Neuronal stem cell (in vitro differentiated cells): ENCODE measurements around the gene ZNF627.

Experiments used
- DNase-seq: peaks from one replicate; pipeline ENCODE4 v3.0.0-alpha.2; 2013; ENCODE audit warnings: low spot score
- H2AFZ ChIP-seq: one replicate; pipeline ENCODE4 v1.6.1; 2013; ENCODE audit warnings: mild to moderate bottlenecking, low read length, inconsistent platforms
- H2AK5ac ChIP-seq: 2 replicates; pipeline ENCODE4 v1.6.1; 2013; ENCODE audit warnings: low read depth, mild to moderate bottlenecking, inconsistent platforms, low read length, moderate library complexity, mixed read lengths
- H2BK120ac ChIP-seq: 2 replicates; pipeline ENCODE4 v1.6.1; 2013; ENCODE audit warnings: low read depth, mild to moderate bottlenecking, inconsistent platforms, low read length, moderate library complexity, mixed read lengths
- H2BK12ac ChIP-seq: one replicate; pipeline ENCODE4 v1.6.1; 2013; ENCODE audit warnings: low read length, inconsistent platforms
- H2BK15ac ChIP-seq: 2 replicates; pipeline ENCODE4 v1.6.1; 2013; ENCODE audit warnings: mild to moderate bottlenecking, low read length, inconsistent platforms, mixed read lengths
- H2BK5ac ChIP-seq: one replicate; pipeline ENCODE4 v1.6.1; 2013; ENCODE audit warnings: inconsistent platforms, mild to moderate bottlenecking, low read length, moderate library complexity
- H3K14ac ChIP-seq: one replicate; pipeline ENCODE4 v1.6.1; 2013; ENCODE audit warnings: low read length, inconsistent platforms
- H3K18ac ChIP-seq: 2 replicates; pipeline ENCODE4 v1.6.1; 2013; ENCODE audit warnings: low read length, inconsistent platforms
- H3K23ac ChIP-seq: 2 replicates; pipeline ENCODE4 v1.6.1; 2013; ENCODE audit warnings: low read depth, mild to moderate bottlenecking, mixed read lengths, low read length, inconsistent platforms; ENCODE audit not compliant: poor library complexity
- H3K27ac ChIP-seq: replicated peaks from 3 replicates; pipeline ENCODE4 v1.5.1; 2013; ENCODE audit warnings: low read length, inconsistent platforms
- H3K27me3 ChIP-seq, 3 experiments: 2 replicates each; pipeline ENCODE4 v1.6.1; 2013; ENCODE audit warnings: low read length in 3 of 3, mild to moderate bottlenecking in 2 of 3, inconsistent platforms in 1 of 3, low read depth in 1 of 3, mixed read lengths in 1 of 3, moderate library complexity in 1 of 3; ENCODE audit not compliant: control insufficient read depth in 3 of 3, insufficient read depth in 3 of 3
- H3K36me3 ChIP-seq, 2 donors: replicated peaks in 1 of 2; 2 replicates each; pipeline ENCODE4 v1.6.1; 2013; ENCODE audit warnings: low read length in 2 of 2; ENCODE audit not compliant: control insufficient read depth in 2 of 2, insufficient read depth in 2 of 2
- H3K4ac ChIP-seq: 2 replicates; pipeline ENCODE4 v1.6.1; 2013; ENCODE audit warnings: inconsistent platforms, mild to moderate bottlenecking, low read length, moderate library complexity
- H3K4me1 ChIP-seq, 2 donors: 1 replicate in 1 of 2; 2 replicates in 1 of 2; pipeline ENCODE4 v1.6.1; 2013; ENCODE audit warnings: low read length in 2 of 2, low read depth in 1 of 2; ENCODE audit not compliant: control insufficient read depth in 2 of 2, insufficient read depth in 1 of 2
- H3K4me2 ChIP-seq: one replicate; pipeline ENCODE4 v1.6.1; 2013; ENCODE audit warnings: mild to moderate bottlenecking, low read length, inconsistent platforms; ENCODE audit not compliant: insufficient read depth, poor library complexity, severe bottlenecking
- H3K4me3 ChIP-seq, 2 donors: 2 replicates each; pipeline ENCODE4 v1.5.1; 2013; ENCODE audit warnings: low read length in 2 of 2, mild to moderate bottlenecking in 2 of 2, inconsistent platforms in 1 of 2, moderate library complexity in 1 of 2
- H3K79me1 ChIP-seq: one replicate; pipeline ENCODE4 v1.6.1; 2013; ENCODE audit warnings: low read depth, mild to moderate bottlenecking, inconsistent platforms, low read length, moderate library complexity
- H3K9ac ChIP-seq: one replicate; pipeline ENCODE4 v1.6.1; 2013; ENCODE audit warnings: mild to moderate bottlenecking, low read depth, low read length, inconsistent platforms; ENCODE audit not compliant: poor library complexity
- H3K9me3 ChIP-seq, 2 donors: replicated peaks in 1 of 2; 2 replicates each; pipeline versions ENCODE3 to v1.6.1; 2013; ENCODE audit warnings: low read length in 2 of 2, mild to moderate bottlenecking in 2 of 2, inconsistent platforms in 1 of 2, low read depth in 1 of 2, mixed read lengths in 1 of 2, moderate library complexity in 1 of 2; ENCODE audit not compliant: control insufficient read depth in 2 of 2, insufficient read depth in 1 of 2
- H4K8ac ChIP-seq: one replicate; pipeline ENCODE4 v1.6.1; 2013; ENCODE audit warnings: low read depth, mild to moderate bottlenecking, inconsistent platforms, low read length, moderate library complexity
- H4K91ac ChIP-seq: one replicate; pipeline ENCODE4 v1.6.1; 2013; ENCODE audit warnings: low read length, low read depth, mild to moderate bottlenecking, inconsistent platforms; ENCODE audit not compliant: poor library complexity
- WGBS, 2 donors: extraction: QIAGEN DNeasy Blood & Tissue Kit; methylation state at CpG; one replicate each; pipeline ENCODE4 v1.1.7; 2013; ENCODE audit warnings: missing lambda C conversion rate in 2 of 2, mixed read lengths in 1 of 2; ENCODE audit not compliant: insufficient read length in 2 of 2, insufficient replicate concordance in 1 of 2; ENCODE audit errors: extremely low coverage in 2 of 2; 5-methylcytosine and 5-hydroxymethylcytosine counted together

The ZNF627 gene

GRCh38 chr19:11555246-11555645, 42.0 kb upstream of the ZNF627 start:
- Histone ChIP-seq H2BK12ac (no peak overlapping the region), H3K27me3 (no peaks in the 10 kb centered on the region), H2BK15ac (no peak overlapping the region), H2BK5ac (no peak overlapping the region), H3K4me1 (peaks cover 5 to 7% of the 10 kb centered on the region in 2 donors), H3K9me3 (peaks cover 0 to 1% of the 10 kb centered on the region in 2 donors), H3K36me3 (peaks cover 15 to 45% of the 10 kb centered on the region in 2 donors), H4K91ac (no peak overlapping the region), H3K4me3 (peak overlapping the region in 1 of 2 donors; percentile 13), H2AFZ (no peak overlapping the region), H3K18ac (no peak overlapping the region), H3K14ac (no peak overlapping the region), H2AK5ac (no peak overlapping the region), H3K27ac (no peak overlapping the region), H3K4me2 (no peak overlapping the region), H2BK120ac (no peak overlapping the region), H3K23ac (no peak overlapping the region), H3K79me1 (peaks cover 15% of the 10 kb centered on the region), H3K9ac (no peak overlapping the region), H4K8ac (no peak overlapping the region), H3K4ac (no peak overlapping the region)
- no CpG with 5 or more reads among the region's 6 CpGs for WGBS, 2 donors
- DNase-seq: no peak

GRCh38 chr19:11556634-11557420, 40.5 kb upstream of the ZNF627 start:
- Histone ChIP-seq H3K4me2 (no peak overlapping the region), H3K36me3 (peaks cover 13 to 41% of the 10 kb centered on the region in 2 donors), H2BK5ac (no peak overlapping the region), H3K14ac (no peak overlapping the region), H2BK12ac (no peak overlapping the region), H2BK120ac (no peak overlapping the region), H3K9me3 (no peaks in the 10 kb centered on the region), H3K4ac (no peak overlapping the region), H2AK5ac (no peak overlapping the region), H4K91ac (no peak overlapping the region), H3K27me3 (no peaks in the 10 kb centered on the region), H3K4me1 (peaks cover 5 to 7% of the 10 kb centered on the region in 2 donors), H3K9ac (no peak overlapping the region), H3K79me1 (peaks cover 15% of the 10 kb centered on the region), H2AFZ (no peak overlapping the region), H2BK15ac (no peak overlapping the region), H3K4me3 (peak overlapping the region in 1 of 2 donors; percentile 15), H3K18ac (no peak overlapping the region), H3K27ac (no peak overlapping the region), H4K8ac (no peak overlapping the region), H3K23ac (no peak overlapping the region)
- no CpG with 5 or more reads among the region's 4 CpGs for WGBS, 2 donors
- no peak for DNase-seq

GRCh38 chr19:11558881-11559828, 38.1 kb upstream of the ZNF627 start, which contains the start of gene ELOF1:
ELOF1 (minus strand) TSS chr19:11559230; CDS start chr19:11554347, 4,883 bp downstream.
- H3K9me3 ChIP-seq: no peaks in the 10 kb centered on the region
- no peaks in the 10 kb centered on the region for H3K27me3 ChIP-seq
- H4K91ac ChIP-seq: no peak within 1 kb of the TSS
- no peak within 1 kb of the TSS for H2BK15ac ChIP-seq
- WGBS, 2 donors: no CpG with 5 or more reads among the region's 57 CpGs
- H2AK5ac ChIP-seq: peak within 1 kb of the TSS; percentile 34
- H2BK120ac ChIP-seq: no peak within 1 kb of the TSS
- H3K18ac ChIP-seq: peak within 1 kb of the TSS; percentile 44
- no peak within 1 kb of the TSS for H3K14ac ChIP-seq
- peaks cover 5 to 7% of the 10 kb centered on the region in 2 donors for H3K4me1 ChIP-seq
- peaks cover 4 to 18% of the 10 kb centered on the region in 2 donors for H3K36me3 ChIP-seq
- peak within 1 kb of the TSS; percentile 74 for H2AFZ ChIP-seq
- H3K9ac ChIP-seq: peak within 1 kb of the TSS; percentile 92
- H4K8ac ChIP-seq: peak within 1 kb of the TSS; percentile 43
- H3K4me3 ChIP-seq: peak within 1 kb of the TSS; percentile 89 to 96
- H3K4me2 ChIP-seq: peak within 1 kb of the TSS; percentile 81
- H2BK5ac ChIP-seq: no peak within 1 kb of the TSS
- DNase-seq: peak; percentile 96
- H2BK12ac ChIP-seq: no peak within 1 kb of the TSS
- H3K23ac ChIP-seq: peak within 1 kb of the TSS; percentile 87
- H3K4ac ChIP-seq: no peak within 1 kb of the TSS
- H3K27ac ChIP-seq: peak within 1 kb of the TSS; percentile 61
- peaks cover 13% of the 10 kb centered on the region for H3K79me1 ChIP-seq
